Vagina (tissue), 2 donors: ENCODE data around the gene NARS2. TPM values are rescaled to one million over a fixed set of nuclear protein-coding genes. Genes with fewer than 3 reads are reported as not detected.
A peak's percentile ranks its signal among the peaks of the same experiment; 100 is the strongest.
"Not testable (repeated sequence)": the region's sequence is repeated elsewhere in the genome, so short reads cannot be mapped to it uniquely, and the experiment has no call there.

Experiments used
- DNase-seq, 2 donors: peaks; one replicate each; pipeline ENCODE4 v3.0.0-alpha.2; 2017; ENCODE audit errors: extremely low spot score in 2 of 2
- H3K27ac ChIP-seq: fragments of 200-600 bp; sonication (generic); one replicate; pipeline ENCODE4 v1.5.1; 2019
- H3K27me3 ChIP-seq: fragments of 200-600 bp; sonication (generic); one replicate; pipeline ENCODE4 v1.5.1; 2019
- H3K36me3 ChIP-seq, 2 donors: fragments of 200-600 bp; sonication (generic); one replicate each; pipeline ENCODE4 v1.5.1; 2017 to 2019
- H3K4me1 ChIP-seq: fragments of 200-600 bp; sonication (generic); one replicate; pipeline ENCODE4 v1.5.1; 2019
- H3K4me3 ChIP-seq, 2 donors: fragments of 200-600 bp; sonication (generic); 1 replicate in 1 of 2; 2 replicates in 1 of 2; pipeline ENCODE4 v1.5.1; 2016 to 2019
- H3K9me3 ChIP-seq: fragments of 200-600 bp; sonication (generic); one replicate; pipeline ENCODE4 v1.5.1; 2019
- POLR2A ChIP-seq, 2 donors: fragments of 450-650 bp; IDR thresholded peaks; one replicate each; pipeline ENCODE4 v1.6.1; 2017; ENCODE audit warnings: antibody characterized with exemption in 2 of 2, mild to moderate bottlenecking in 2 of 2, moderate library complexity in 2 of 2
- POLR2AphosphoS5 ChIP-seq, 2 donors: sonication (generic); formaldehyde crosslinking; IDR thresholded peaks; one replicate each; pipeline ENCODE4 v1.9.0; 2017; ENCODE audit warnings: antibody characterized with exemption in 2 of 2, mild to moderate bottlenecking in 2 of 2, low read depth in 1 of 2; ENCODE audit not compliant: insufficient read depth in 1 of 2
- intact Hi-C: fragments of 100-400 bp; cut with DNase I; formaldehyde crosslinking; loops from one replicate; pipeline ENCODE4 v1.15.1; 2023
- total RNA-seq: library from RNA; depleted of rRNA; stranded (reverse); fragments of >200 nt; gene quantifications from one replicate; pipeline ENCODE4 v1.2.3, GENCODE V29; 2016
- TF ChIP-seq, protein P1 (sequence below), 3 experiments: fragments of 450-650 bp in 2 of 3; fragments of 200-600 bp in 1 of 3; sonication (generic) in 1 of 3; IDR thresholded peaks; one replicate each; pipeline ENCODE4 v1.5.1; 2017 to 2019; ENCODE audit warnings: antibody characterized with exemption in 3 of 3, mild to moderate bottlenecking in 2 of 3, moderate library complexity in 2 of 3

NARS2 gene
- total RNA-seq, 1 donor from 2014 or later, result 13.5 TPM

DNA sequence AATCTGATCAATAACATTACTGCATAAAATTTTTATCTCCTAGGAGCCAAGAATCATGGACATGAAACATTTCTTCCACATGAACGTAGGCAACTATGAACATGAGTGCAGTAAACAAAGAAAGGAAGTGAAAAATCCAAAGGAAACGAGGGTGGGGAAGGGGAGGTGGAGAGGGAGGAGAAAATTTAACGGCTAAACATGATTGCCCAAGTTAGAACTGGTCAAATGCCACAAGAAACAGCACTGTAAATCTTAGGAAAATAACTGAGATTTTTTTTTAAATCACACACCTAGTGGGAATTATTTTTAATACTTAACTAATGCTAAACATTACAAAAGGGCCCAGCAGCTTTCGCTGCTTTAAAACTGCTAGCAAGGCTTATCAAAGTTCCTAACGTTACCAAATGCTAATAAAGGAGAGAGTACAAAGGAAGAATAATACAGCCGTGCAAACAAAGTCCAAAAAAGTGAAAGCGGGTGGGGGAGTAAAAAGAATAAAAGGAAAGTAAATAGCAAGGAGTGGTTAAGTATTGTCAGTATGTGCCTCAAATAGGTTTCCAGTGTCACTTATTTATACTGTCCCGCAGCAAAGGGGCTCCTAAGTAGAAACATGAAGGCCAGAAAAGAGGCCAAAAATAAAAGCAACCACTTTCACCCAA is 13.7 kb downstream of the NARS2 start:
- DNase-seq, result no peak

DNA sequence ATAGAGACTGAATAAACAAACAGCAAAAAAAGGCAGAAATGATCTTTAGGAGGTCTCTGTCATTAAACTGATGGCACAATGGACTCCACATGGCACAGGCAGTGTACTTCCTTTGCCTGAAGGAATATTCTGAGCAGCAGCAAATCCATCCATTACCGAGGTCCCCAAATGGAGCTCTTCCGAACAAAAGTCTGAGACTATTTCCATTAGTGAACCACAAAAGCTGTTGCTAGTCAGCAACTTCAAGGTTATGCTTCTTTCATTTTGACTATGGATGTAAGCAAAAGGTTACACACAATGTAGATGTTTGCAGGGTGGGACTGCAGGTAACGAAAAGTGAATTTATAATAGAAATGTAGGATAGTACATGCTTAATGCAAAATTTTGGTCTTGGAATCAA is 14.5 kb downstream of the NARS2 start:
- DNase-seq, result no peak
- intact Hi-C loops, result loop anchor here (5.0 to 10.0 kb wide), 2 partner anchors 143 to 415 kb away; partner anchors contain the start of gene GAB2
- TF ChIP-seq POLR2AphosphoS5 (IDR thresholded peaks at IDR 0.05; ENCODE audit: insufficient read depth in 1 of 2, low read depth in 1 of 2) (no peak), POLR2A (IDR thresholded peaks at IDR 0.05) (no peak)
- TF ChIP-seq, protein P1, sequence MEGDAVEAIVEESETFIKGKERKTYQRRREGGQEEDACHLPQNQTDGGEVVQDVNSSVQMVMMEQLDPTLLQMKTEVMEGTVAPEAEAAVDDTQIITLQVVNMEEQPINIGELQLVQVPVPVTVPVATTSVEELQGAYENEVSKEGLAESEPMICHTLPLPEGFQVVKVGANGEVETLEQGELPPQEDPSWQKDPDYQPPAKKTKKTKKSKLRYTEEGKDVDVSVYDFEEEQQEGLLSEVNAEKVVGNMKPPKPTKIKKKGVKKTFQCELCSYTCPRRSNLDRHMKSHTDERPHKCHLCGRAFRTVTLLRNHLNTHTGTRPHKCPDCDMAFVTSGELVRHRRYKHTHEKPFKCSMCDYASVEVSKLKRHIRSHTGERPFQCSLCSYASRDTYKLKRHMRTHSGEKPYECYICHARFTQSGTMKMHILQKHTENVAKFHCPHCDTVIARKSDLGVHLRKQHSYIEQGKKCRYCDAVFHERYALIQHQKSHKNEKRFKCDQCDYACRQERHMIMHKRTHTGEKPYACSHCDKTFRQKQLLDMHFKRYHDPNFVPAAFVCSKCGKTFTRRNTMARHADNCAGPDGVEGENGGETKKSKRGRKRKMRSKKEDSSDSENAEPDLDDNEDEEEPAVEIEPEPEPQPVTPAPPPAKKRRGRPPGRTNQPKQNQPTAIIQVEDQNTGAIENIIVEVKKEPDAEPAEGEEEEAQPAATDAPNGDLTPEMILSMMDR (IDR thresholded peaks at IDR 0.05), result no peak
- H3K36me3 ChIP-seq, result no peaks in the 10 kb centered on the region
- H3K4me3 ChIP-seq, result no peak overlapping the region
- no peaks in the 10 kb centered on the region for H3K27me3 ChIP-seq
- H3K27ac ChIP-seq, result peak overlapping the region; percentile 33
- H3K4me1 ChIP-seq, result peaks cover 39% of the 10 kb centered on the region
- H3K9me3 ChIP-seq, result no peaks in the 10 kb centered on the region

More for the DNA sequence above, 13.7 kb downstream of the NARS2 start:
- peaks cover 39% of the 10 kb centered on the region for H3K4me1 ChIP-seq
- H3K4me3 ChIP-seq, result peak overlapping the region; percentile 5 to 18
- peak overlapping the region; percentile 73 for H3K27ac ChIP-seq
- no peaks in the 10 kb centered on the region for H3K36me3 ChIP-seq
- intact Hi-C loops, result loop anchor here (5.0 to 10.0 kb wide), 2 partner anchors 144 to 416 kb away; partner anchors contain the start of gene GAB2
- no peak for TF ChIP-seq POLR2A (IDR thresholded peaks at IDR 0.05)
- TF ChIP-seq, protein P1 (IDR thresholded peaks at IDR 0.05), result no peak
- TF ChIP-seq POLR2AphosphoS5 (IDR thresholded peaks at IDR 0.05; ENCODE audit: insufficient read depth in 1 of 2, low read depth in 1 of 2), result no peak
- H3K27me3 ChIP-seq, result no peaks in the 10 kb centered on the region
- H3K9me3 ChIP-seq, result no peaks in the 10 kb centered on the region

DNA sequence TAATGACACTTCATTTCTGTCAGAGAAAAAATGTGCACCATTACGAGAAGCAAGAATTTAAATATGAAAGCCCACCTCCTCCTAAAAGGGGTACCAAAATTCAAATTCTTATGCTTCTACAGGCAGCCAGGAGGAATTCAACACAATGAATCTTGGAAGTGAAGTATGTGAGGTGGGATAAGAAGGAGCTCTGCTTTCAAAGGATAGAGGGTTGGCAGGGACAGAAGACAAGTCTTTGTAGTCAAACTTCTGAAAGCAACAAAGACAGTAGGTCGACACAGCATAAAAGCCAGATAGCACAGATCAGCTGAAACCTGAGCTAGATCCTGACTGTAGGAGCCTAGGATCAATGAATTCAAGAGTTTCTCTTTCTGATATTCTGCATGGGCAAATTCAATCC is 17.4 kb downstream of the NARS2 start:
- Histone ChIP-seq H3K27me3 (no peaks in the 10 kb centered on the region), H3K27ac (no peak overlapping the region), H3K36me3 (no peaks in the 10 kb centered on the region), H3K4me1 (peaks cover 23% of the 10 kb centered on the region), H3K9me3 (no peaks in the 10 kb centered on the region), H3K4me3 (no peak overlapping the region)
- intact Hi-C loops, result no loop called here
- TF ChIP-seq POLR2AphosphoS5 (IDR thresholded peaks at IDR 0.05; ENCODE audit: insufficient read depth in 1 of 2, low read depth in 1 of 2) (no peak), POLR2A (IDR thresholded peaks at IDR 0.05) (no peak)
- DNase-seq, result no peak

DNA sequence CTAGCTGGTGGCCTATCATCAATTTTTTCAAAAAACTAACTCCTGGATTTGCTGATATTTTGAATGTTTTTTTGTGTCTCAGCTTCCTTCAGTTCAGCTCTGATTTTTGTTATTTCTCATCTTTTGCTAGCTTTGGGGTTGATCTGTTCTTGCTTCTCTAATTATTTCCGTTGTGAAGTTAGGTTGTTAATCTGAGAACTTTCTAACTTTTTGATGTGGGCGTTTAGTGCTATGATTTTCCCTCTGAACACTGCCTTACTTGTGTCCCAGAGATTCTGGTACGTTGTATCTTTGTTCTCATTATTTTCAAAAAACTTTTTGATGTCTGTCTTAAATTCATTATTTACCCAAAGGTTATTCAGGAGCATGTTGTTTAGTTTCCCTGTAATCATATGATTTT is 19.1 kb downstream of the NARS2 start:
- TF ChIP-seq POLR2A (IDR thresholded peaks at IDR 0.05), result no peak
- TF ChIP-seq POLR2AphosphoS5 (IDR thresholded peaks at IDR 0.05; ENCODE audit: insufficient read depth in 1 of 2, low read depth in 1 of 2), result no peak
- TF ChIP-seq, protein P1 (IDR thresholded peaks at IDR 0.05), result no peak
- Histone ChIP-seq H3K27ac (no peak overlapping the region), H3K36me3 (no peaks in the 10 kb centered on the region), H3K27me3 (no peaks in the 10 kb centered on the region), H3K4me1 (peaks cover 7% of the 10 kb centered on the region), H3K9me3 (no peaks in the 10 kb centered on the region), H3K4me3 (no peak overlapping the region)
- intact Hi-C loops, result no loop called here
- DNase-seq, result no peak

DNA sequence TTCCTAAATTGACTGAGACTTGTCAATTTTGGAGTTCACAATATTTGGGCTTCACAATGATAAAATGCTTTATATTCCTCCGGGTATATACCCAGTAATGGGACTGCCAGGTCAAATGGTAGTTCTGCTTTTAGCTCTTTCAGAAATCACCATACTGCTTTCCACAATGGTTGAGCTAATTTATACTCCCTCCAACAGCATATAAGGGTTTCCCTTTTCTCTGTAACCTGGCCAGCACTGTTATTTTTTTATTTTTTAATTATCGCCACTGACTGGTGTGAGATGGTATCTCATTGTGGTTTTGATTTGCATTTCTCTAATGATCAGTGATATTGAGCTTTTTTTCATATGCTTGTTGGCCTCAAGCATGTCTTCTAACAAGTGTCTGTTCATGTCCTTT is 21.8 kb downstream of the NARS2 start:
- H3K9me3 ChIP-seq, result no peaks in the 10 kb centered on the region
- no peak for DNase-seq
- no peaks in the 10 kb centered on the region for H3K27me3 ChIP-seq
- H3K4me1 ChIP-seq, result no peaks in the 10 kb centered on the region
- H3K4me3 ChIP-seq, result no peak overlapping the region
- intact Hi-C loops, result no loop called here
- TF ChIP-seq POLR2A (IDR thresholded peaks at IDR 0.05), result no peak
- TF ChIP-seq, protein P1 (IDR thresholded peaks at IDR 0.05), result no peak
- TF ChIP-seq POLR2AphosphoS5 (IDR thresholded peaks at IDR 0.05; ENCODE audit: insufficient read depth in 1 of 2, low read depth in 1 of 2), result no peak
- no peaks in the 10 kb centered on the region for H3K36me3 ChIP-seq
- H3K27ac ChIP-seq, result no peak overlapping the region

DNA sequence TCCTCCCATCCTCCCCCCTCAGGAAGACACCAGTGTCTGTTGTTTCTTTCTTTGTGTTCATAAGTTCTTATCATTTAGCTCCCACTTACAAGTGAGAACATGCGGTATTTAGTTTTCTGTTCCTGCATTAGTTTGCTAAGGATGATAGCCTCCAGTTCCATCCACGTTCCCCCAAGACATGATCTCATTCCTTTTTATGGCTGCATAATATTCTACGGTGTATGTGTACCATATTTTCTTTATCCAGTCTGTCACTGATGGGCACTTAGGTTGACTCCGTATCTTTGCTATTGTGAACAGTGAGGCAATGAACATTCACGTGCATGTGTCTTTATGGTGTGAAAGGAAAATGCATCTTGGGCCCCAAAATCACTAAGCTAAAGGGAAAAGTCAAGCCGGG is 22.5 kb downstream of the NARS2 start:
- DNase-seq, H3K36me3 ChIP-seq, intact Hi-C loops, H3K27me3 ChIP-seq, H3K9me3 ChIP-seq, H3K4me3 ChIP-seq, H3K27ac ChIP-seq, H3K4me1 ChIP-seq: not testable (repeated sequence)
